Lower lobe of right lung (tissue), 2 donors: ENCODE measurements around the gene AKT1S1. TPM values are rescaled to one million over a fixed set of nuclear protein-coding genes. Genes with fewer than 3 reads are reported as not detected.

Source experiments
- ATAC-seq, 2 donors: fragments of 200-7000 bp; cut with Tn5 transposase; one replicate each; pipeline ENCODE4 v1.9.1; 2020 to 2022; ENCODE audit warnings: mild to moderate bottlenecking in 2 of 2, moderate library complexity in 2 of 2
- DNase-seq: peaks from one replicate; pipeline ENCODE4 v3.0.0-alpha.2; 2020
- H3K27ac ChIP-seq: fragments of 200-600 bp; one replicate; pipeline ENCODE4 v1.8.0; 2022
- H3K27me3 ChIP-seq: fragments of 200-600 bp; one replicate; pipeline ENCODE4 v1.8.0; 2022; ENCODE audit warnings: low read depth
- H3K36me3 ChIP-seq: fragments of 200-600 bp; one replicate; pipeline ENCODE4 v1.8.0; 2022; ENCODE audit warnings: mild to moderate bottlenecking
- H3K4me1 ChIP-seq: fragments of 200-600 bp; one replicate; pipeline ENCODE4 v1.8.0; 2022
- H3K4me3 ChIP-seq: fragments of 200-600 bp; one replicate; pipeline ENCODE4 v1.8.0; 2022; ENCODE audit warnings: mild to moderate bottlenecking
- H3K9me3 ChIP-seq: fragments of 200-600 bp; one replicate; pipeline ENCODE4 v1.8.0; 2022
- CTCF ChIP-seq: fragments of 200-600 bp; IDR thresholded peaks from one replicate; pipeline ENCODE4 v1.8.0; 2022; ENCODE audit warnings: antibody characterized with exemption, mild to moderate bottlenecking
- intact Hi-C: fragments of 100-400 bp; cut with DNase I; formaldehyde crosslinking; loops from one replicate; pipeline ENCODE4 v1.11.0; 2022
- total RNA-seq: library from RNA; stranded (reverse); fragmentation: NEBNext Ultra II Directional; extraction: Animal tissue kit (Norgen Biotek cat#: 25700); gene quantifications from one replicate; pipeline ENCODE4 v1.2.1, GENCODE V29; 2021
- donor health status: DM: no; HTN: yes; CAD: no; lungs with severe emphysema.

AKT1S1 gene
- total RNA-seq, 1 donor from 2014 or later: 29.7 TPM

- H3K9me3 ChIP-seq: no peaks in the 10 kb centered on the region
- H3K27ac ChIP-seq: peak overlapping the region; percentile 85
- no peaks in the 10 kb centered on the region for H3K27me3 ChIP-seq
- H3K4me1 ChIP-seq: peaks cover 44% of the 10 kb centered on the region
- peak overlapping the region; percentile 70 for H3K4me3 ChIP-seq
- no peak for TF ChIP-seq CTCF
- peaks cover 10% of the 10 kb centered on the region for H3K36me3 ChIP-seq
- intact Hi-C loops: no loop called here
- no peak for ATAC-seq
- DNase-seq: peak; percentile 55
Measured at GRCh38 chr19:49870309-49870901, 6.8 kb downstream of the AKT1S1 start.

GRCh38 chr19:49869484-49870308, 7.5 kb downstream of the AKT1S1 start:
- peaks cover 15% of the 10 kb centered on the region for H3K36me3 ChIP-seq
- intact Hi-C loops: no loop called here
- DNase-seq: peak; percentile 95
- peak; percentile 12 for TF ChIP-seq CTCF
- peak overlapping the region; percentile 70 for H3K4me3 ChIP-seq
- H3K27ac ChIP-seq: peak overlapping the region; percentile 85
- peaks cover 45% of the 10 kb centered on the region for H3K4me1 ChIP-seq
- H3K27me3 ChIP-seq: no peaks in the 10 kb centered on the region
- no peaks in the 10 kb centered on the region for H3K9me3 ChIP-seq
- ATAC-seq: peak; percentile 85 to 89

- Histone ChIP-seq H3K27ac (peak overlapping the region; percentile 85), H3K36me3 (peaks cover 22% of the 10 kb centered on the region), H3K4me1 (peaks cover 46% of the 10 kb centered on the region), H3K4me3 (peak overlapping the region; percentile 70), H3K9me3 (no peaks in the 10 kb centered on the region), H3K27me3 (no peaks in the 10 kb centered on the region)
- no peak for DNase-seq
- ATAC-seq: peak; percentile 2 to 18
- TF ChIP-seq CTCF: no peak
- intact Hi-C loops: no loop called here
Measured at GRCh38 chr19:49869009-49869483, 8.1 kb downstream of the AKT1S1 start.

DNA sequence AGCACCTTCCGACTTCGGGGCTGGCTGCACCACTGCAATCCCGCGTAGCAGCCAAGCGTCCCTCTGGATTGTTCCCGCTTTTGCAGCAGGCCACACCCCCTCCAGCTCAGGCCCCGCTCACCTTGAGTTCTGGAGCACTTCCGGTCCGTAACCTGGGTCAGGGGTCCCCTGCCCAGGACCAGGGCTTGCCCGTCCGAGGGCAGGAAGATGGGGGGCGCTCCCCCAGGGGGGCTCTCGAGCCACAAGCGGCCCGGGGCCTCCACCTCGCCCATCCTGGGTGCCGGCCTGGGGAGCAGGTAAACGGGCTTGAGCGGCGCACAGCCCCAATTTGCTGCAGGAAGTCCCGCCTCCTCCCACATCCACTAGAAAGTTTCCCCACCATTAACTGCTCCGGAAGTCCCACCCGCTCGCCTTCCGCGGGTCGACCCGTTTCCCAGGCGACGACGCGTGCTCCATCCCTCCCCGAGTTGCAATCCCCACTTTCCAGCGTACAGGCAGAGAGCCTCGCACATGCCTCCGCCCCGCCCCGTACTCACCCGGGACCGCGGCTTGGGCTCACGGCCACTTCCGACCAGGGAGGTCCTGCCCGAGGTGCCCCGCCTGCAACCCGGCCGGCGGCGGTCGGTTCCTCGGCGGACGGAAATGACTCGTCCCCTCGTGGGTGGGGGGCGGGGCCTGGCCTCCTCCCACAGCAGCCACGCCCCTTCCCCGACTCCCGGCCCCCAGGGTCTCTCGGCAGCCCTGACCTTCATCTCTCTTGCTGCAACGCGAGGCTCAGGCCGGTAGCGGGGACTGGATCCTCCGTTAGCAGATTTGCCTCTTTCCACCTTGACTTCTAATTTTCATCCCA, 10.0 kb downstream of the AKT1S1 start, which contains the start of gene PNKP:
Gene PNKP (minus strand): TSS at position 644 of the 850 bp plus-strand sequence. CDS start 372 bp downstream, at position 272.
- ATAC-seq (peak; percentile 80 to 81), DNase-seq (peak; percentile 94)
- H3K27me3 ChIP-seq: no peaks in the 10 kb centered on the region
- peaks cover 38% of the 10 kb centered on the region for H3K36me3 ChIP-seq
- peak within 1 kb of the TSS; percentile 85 for H3K27ac ChIP-seq
- intact Hi-C loops: no loop called here
- peak within 1 kb of the TSS; percentile 69 for H3K4me3 ChIP-seq
- H3K9me3 ChIP-seq: no peaks in the 10 kb centered on the region
- H3K4me1 ChIP-seq: peaks cover 46% of the 10 kb centered on the region
- TF ChIP-seq CTCF: no peak

DNA sequence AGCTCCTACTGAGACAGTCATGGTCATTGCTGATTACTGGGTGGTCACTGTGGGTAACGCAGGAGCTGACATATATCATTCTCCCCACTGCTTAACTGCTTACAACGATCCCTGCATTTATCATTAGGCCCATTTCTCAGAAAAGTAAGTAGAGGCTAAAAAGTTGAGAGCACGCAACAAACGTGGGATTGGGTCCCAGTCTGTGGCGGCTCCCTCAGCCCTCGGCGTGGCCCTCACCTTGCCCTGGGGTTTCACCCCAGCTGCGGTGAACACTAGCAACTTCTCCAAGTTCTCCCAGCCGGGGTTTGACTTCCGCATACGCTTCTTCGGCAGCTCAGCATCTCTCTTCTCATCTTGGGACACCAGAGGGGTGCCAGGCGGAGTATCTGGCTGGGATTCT, 12.3 kb downstream of the AKT1S1 start:
- Histone ChIP-seq H3K36me3 (peaks cover 49% of the 10 kb centered on the region), H3K4me3 (peak overlapping the region; percentile 14), H3K27me3 (no peaks in the 10 kb centered on the region), H3K9me3 (no peaks in the 10 kb centered on the region), H3K4me1 (peaks cover 38% of the 10 kb centered on the region), H3K27ac (no peak overlapping the region)
- intact Hi-C loops: no loop called here
- DNase-seq (no peak), ATAC-seq (no peak)
- TF ChIP-seq CTCF: no peak
